ENCODE results near the gene DRD3.

Gene DRD3

DNA sequence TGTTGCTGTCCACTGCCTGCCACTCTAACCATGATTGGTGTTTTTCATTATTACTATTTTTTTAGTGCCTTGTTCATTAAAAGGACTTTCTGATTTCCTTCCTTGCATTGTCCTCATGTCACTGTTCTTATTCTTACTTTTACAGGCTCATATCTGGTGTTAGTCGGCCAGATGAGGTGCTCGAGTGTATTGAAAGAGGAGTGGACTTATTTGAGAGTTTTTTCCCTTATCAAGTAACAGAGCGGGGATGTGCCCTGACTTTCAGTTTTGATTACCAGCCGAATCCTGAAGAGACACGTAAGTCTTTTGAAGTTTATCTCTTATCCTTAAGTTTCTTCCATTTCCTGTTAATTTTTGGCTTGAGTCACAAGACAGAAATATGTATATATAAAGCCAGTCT lies 99.1 kb downstream of the DRD3 start:
- no peak for DNase-seq (ENCODE audit: low read depth in 2 of 2, low spot score in 1 of 2)

DNA sequence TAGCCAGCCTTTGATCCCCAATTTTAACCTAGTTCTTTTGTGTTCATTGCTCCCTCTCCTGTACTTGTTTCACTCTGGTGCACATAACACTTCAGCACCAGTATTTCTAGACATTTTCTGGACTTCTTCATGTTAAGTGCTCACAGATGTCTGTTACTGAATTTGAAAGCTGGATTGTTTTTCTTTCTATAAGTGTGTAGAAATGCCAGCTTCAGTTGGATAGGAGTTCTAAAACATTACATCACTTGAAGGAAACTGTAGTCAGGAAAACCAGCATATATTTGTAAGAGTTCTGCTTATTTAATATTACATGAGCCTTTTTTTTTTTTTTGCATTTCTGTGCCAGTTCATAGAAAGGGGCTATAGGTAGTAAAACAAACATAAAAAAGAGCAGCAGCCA lies 100.7 kb downstream of the DRD3 start:
- DNase-seq (ENCODE audit: low read depth in 2 of 2, low spot score in 1 of 2) = no peak

Data from stimulated activated CD8-positive, alpha-beta memory T cell treated with anti-CD3 and anti-CD28 coated beads, Interleukin-4, amount 100 ng/mL, for 4 hours (primary cell).